ENCODE data around the gene RFTN1. TPM values are rescaled to one million over a fixed set of nuclear protein-coding genes. Genes with fewer than 3 reads are reported as not detected.

RFTN1 gene
- total and polyA plus RNA-seq, 12 donors = 8.3 to 35.7 (median 17.4) TPM

GRCh38 chr3:16543242-16543864, 29.9 kb upstream of the RFTN1 start:
- Histone ChIP-seq H3K9me3 (replicated peaks in 1 of 3) (no peaks in the 10 kb centered on the region), H3K36me3 (replicated peaks in 1 of 2) (no peaks in the 10 kb centered on the region), H3K4me1 (replicated peaks in 1 of 2) (no peaks in the 10 kb centered on the region), H3K27ac (no peak overlapping the region), H3K27me3 (no peaks in the 10 kb centered on the region), H3K4me3 (no peak overlapping the region)
- 60 to 82% (median 73%) methylated on average over 6 of the region's 6 CpGs for WGBS, 4 donors
- intact Hi-C loops (cut with DNase I) = no loop called here
- DNase-seq = no peak
- no peak for TF ChIP-seq CTCF (IDR thresholded peaks at IDR 0.05)
- no peak for TF ChIP-seq POLR2A (IDR thresholded peaks at IDR 0.05)

- WGBS, 4 donors = 75 to 80% (median 78%) methylated on average over 4 of the region's 4 CpGs
Observed at GRCh38 chr3:16538507-16538906, 25.0 kb upstream of the RFTN1 start.

GRCh38 chr3:16536996-16537395, 23.5 kb upstream of the RFTN1 start:
- no peaks in the 10 kb centered on the region for H3K36me3 ChIP-seq (replicated peaks in 1 of 2)
- 66 to 75% (median 71%) methylated on average over 3 of the region's 3 CpGs for WGBS, 4 donors
- DNase-seq = no peak

More at GRCh38 chr3:16538507-16538906, 25.0 kb upstream of the RFTN1 start:
- Histone ChIP-seq H3K27ac (no peak overlapping the region), H3K4me3 (no peak overlapping the region), H3K9me3 (replicated peaks in 1 of 3) (no peaks in the 10 kb centered on the region), H3K4me1 (replicated peaks in 1 of 2) (no peaks in the 10 kb centered on the region), H3K36me3 (replicated peaks in 1 of 2) (no peaks in the 10 kb centered on the region), H3K27me3 (no peaks in the 10 kb centered on the region)
- DNase-seq = no peak
- intact Hi-C loops (cut with DNase I) = no loop called here
- no peak for TF ChIP-seq CTCF (IDR thresholded peaks at IDR 0.05)
- TF ChIP-seq POLR2A (IDR thresholded peaks at IDR 0.05) = no peak

GRCh38 chr3:16536344-16536663, 22.8 kb upstream of the RFTN1 start:
- DNase-seq = no peak
- WGBS, 4 donors = 95 to 97% (median 96%) methylated on average over 4 of the region's 4 CpGs
- Histone ChIP-seq H3K4me1 (replicated peaks in 1 of 2) (no peaks in the 10 kb centered on the region), H3K36me3 (replicated peaks in 1 of 2) (no peaks in the 10 kb centered on the region), H3K27me3 (no peaks in the 10 kb centered on the region), H3K27ac (no peak overlapping the region), H3K4me3 (no peak overlapping the region), H3K9me3 (replicated peaks in 1 of 3) (no peaks in the 10 kb centered on the region)
- TF ChIP-seq POLR2A (IDR thresholded peaks at IDR 0.05) (no peak), CTCF (IDR thresholded peaks at IDR 0.05) (no peak)
- intact Hi-C loops (cut with DNase I) = no loop called here

More at GRCh38 chr3:16536996-16537395, 23.5 kb upstream of the RFTN1 start:
- intact Hi-C loops (cut with DNase I) = no loop called here
- no peaks in the 10 kb centered on the region for H3K9me3 ChIP-seq (replicated peaks in 1 of 3)
- TF ChIP-seq POLR2A (IDR thresholded peaks at IDR 0.05) (no peak), CTCF (IDR thresholded peaks at IDR 0.05) (no peak)
- H3K27me3 ChIP-seq = no peaks in the 10 kb centered on the region
- no peak overlapping the region for H3K27ac ChIP-seq
- H3K4me3 ChIP-seq = no peak overlapping the region
- no peaks in the 10 kb centered on the region for H3K4me1 ChIP-seq (replicated peaks in 1 of 2)
